ENCODE data around the gene CAMKMT. TPM values are rescaled to one million over a fixed set of nuclear protein-coding genes. Genes with fewer than 3 reads are reported as not detected.

Gene CAMKMT
- total RNA-seq, 2 experiments from 2014 or later: 25.7 to 27.4 TPM

GRCh38 chr2:44731505-44731904, 369.8 kb downstream of the CAMKMT start:
- Histone ChIP-seq H3K4me3 (ENCODE audit: low read depth, low read length, poor library complexity, severe bottlenecking) (no peak overlapping the region), H3K36me3 (ENCODE audit: insufficient read depth, low read length) (no peaks in the 10 kb centered on the region), H3K79me2 (ENCODE audit: insufficient read depth, low read depth, low read length) (no peaks in the 10 kb centered on the region), H3K4me2 (ENCODE audit: low read length) (no peak overlapping the region), H3K4me1 (ENCODE audit: insufficient read depth, low read length, poor library complexity, severe bottlenecking) (no peaks in the 10 kb centered on the region), H2AFZ (ENCODE audit: low read length) (no peak overlapping the region), H4K20me1 (ENCODE audit: insufficient read depth, low read length) (no peaks in the 10 kb centered on the region), H3K27ac (ENCODE audit: low read depth, low read length, poor library complexity, severe bottlenecking) (no peak overlapping the region), H3K9me2 (ENCODE audit: insufficient read depth, low read length) (no peaks in the 10 kb centered on the region), H3K9me3 (ENCODE audit: low read length) (peaks cover 5% of the 10 kb centered on the region; the same call in 1 of the 2 replicates)
- POLR2A ChIA-PET: no interaction called here
- no TSS peak for BruUV-seq (replicated peaks)
- CTCF ChIA-PET (ENCODE audit: unreplicated experiment): no interaction called here
- no peak for TF ChIP-seq CTCF (conservative IDR thresholded peaks at IDR 0.05; ENCODE audit: low read length)
- no peak for TF ChIP-seq EZH2phosphoT487 (IDR thresholded peaks at IDR 0.05; ENCODE audit: borderline replicate concordance, low read depth, low read length)
- no peak for DNase-seq (ENCODE audit: low spot score)
- intact Hi-C loops (cut with micrococcal nuclease; ENCODE audit: unreplicated experiment): no loop called here

DNA sequence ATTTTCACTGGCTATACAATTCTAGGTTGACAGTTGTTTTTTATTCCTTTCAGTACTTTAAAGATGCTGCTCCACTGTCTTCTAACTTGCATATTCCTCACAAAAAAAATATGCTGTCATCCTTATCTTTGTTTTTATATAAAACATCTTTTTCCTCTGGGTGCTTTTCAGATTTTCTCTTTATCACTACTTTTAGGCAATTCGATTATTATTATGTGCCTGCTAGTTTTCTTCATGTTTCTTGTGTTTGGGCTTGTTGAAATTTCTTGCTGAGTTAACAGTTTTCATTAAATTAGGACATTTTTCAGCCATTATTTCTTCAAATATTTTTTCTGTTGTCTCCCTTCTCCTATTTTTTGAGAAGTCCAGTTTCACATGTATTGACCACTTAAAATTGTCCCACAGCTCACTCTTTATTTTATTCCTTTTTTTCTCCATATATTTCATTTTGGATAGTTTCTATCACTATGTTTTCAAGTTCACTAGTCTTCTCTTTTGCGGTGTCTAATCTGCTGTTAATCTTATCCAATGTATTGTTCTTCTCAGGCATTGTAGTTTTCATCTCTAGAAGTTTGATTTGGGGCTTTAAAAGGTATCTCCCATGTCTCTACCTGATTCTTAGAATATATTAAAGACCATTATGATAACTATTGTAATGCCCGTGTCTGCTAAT, 374.7 kb downstream of the CAMKMT start:
- DNase-seq (ENCODE audit: low spot score): no peak
- intact Hi-C loops (cut with micrococcal nuclease; ENCODE audit: unreplicated experiment): no loop called here
- CTCF ChIA-PET (ENCODE audit: unreplicated experiment): no interaction called here
- H2AFZ ChIP-seq (ENCODE audit: low read length): no peak overlapping the region
- no peaks in the 10 kb centered on the region for H4K20me1 ChIP-seq (ENCODE audit: insufficient read depth, low read length)
- no peaks in the 10 kb centered on the region for H3K36me3 ChIP-seq (ENCODE audit: insufficient read depth, low read length)
- H3K9me2 ChIP-seq (ENCODE audit: insufficient read depth, low read length): no peaks in the 10 kb centered on the region
- no peak overlapping the region for H3K4me3 ChIP-seq (ENCODE audit: low read depth, low read length, poor library complexity, severe bottlenecking)
- POLR2A ChIA-PET: interaction anchor here (0.7 kb wide), 1 partner anchor 20 kb away, joined by 3 read pairs; no protein-coding TSS in a partner anchor
- no peak overlapping the region for H3K27ac ChIP-seq (ENCODE audit: low read depth, low read length, poor library complexity, severe bottlenecking)
- no peak for TF ChIP-seq CTCF (conservative IDR thresholded peaks at IDR 0.05; ENCODE audit: low read length)
- TF ChIP-seq EZH2phosphoT487 (IDR thresholded peaks at IDR 0.05; ENCODE audit: borderline replicate concordance, low read depth, low read length): no peak
- H3K4me2 ChIP-seq (ENCODE audit: low read length): no peak overlapping the region
- peaks cover 15% of the 10 kb centered on the region; the same call in 1 of the 2 replicates for H3K9me3 ChIP-seq (ENCODE audit: low read length)
- no peaks in the 10 kb centered on the region for H3K79me2 ChIP-seq (ENCODE audit: insufficient read depth, low read depth, low read length)
- no TSS peak for BruUV-seq (replicated peaks)
- H3K4me1 ChIP-seq (ENCODE audit: insufficient read depth, low read length, poor library complexity, severe bottlenecking): no peaks in the 10 kb centered on the region

DNA sequence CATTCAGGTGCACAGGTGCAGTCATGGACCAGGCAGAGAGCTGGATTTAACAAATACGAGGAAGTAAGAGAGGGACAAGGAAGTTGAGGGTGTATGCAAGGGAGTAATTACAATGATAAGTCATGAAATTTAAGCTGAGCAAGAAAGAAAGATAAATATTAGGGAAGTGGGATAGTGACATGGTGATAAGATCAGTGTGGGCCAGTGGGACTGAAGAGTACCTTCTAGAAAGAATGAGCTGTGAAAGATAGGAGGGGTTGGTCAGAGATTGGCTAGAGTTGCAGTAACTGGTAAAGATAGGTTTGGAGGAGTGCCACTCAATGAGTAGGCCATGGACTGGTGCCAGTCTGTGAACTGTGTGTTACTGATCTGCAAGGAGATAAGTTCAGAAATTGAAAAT, 378.9 kb downstream of the CAMKMT start:
- ChIA-PET POLR2A (no interaction called here), CTCF (ENCODE audit: unreplicated experiment) (no interaction called here)
- BruUV-seq (replicated peaks): no TSS peak
- DNase-seq (ENCODE audit: low spot score): no peak
- Histone ChIP-seq H3K4me2 (ENCODE audit: low read length) (no peak overlapping the region), H3K27ac (ENCODE audit: low read depth, low read length, poor library complexity, severe bottlenecking) (no peak overlapping the region), H2AFZ (ENCODE audit: low read length) (no peak overlapping the region), H3K4me1 (ENCODE audit: insufficient read depth, low read length, poor library complexity, severe bottlenecking) (no peaks in the 10 kb centered on the region), H3K36me3 (ENCODE audit: insufficient read depth, low read length) (no peaks in the 10 kb centered on the region), H3K9me2 (ENCODE audit: insufficient read depth, low read length) (no peaks in the 10 kb centered on the region), H3K9me3 (ENCODE audit: low read length) (peaks cover 15% of the 10 kb centered on the region; the same call in 1 of the 2 replicates), H3K79me2 (ENCODE audit: insufficient read depth, low read depth, low read length) (no peaks in the 10 kb centered on the region), H3K4me3 (ENCODE audit: low read depth, low read length, poor library complexity, severe bottlenecking) (no peak overlapping the region), H4K20me1 (ENCODE audit: insufficient read depth, low read length) (no peaks in the 10 kb centered on the region)
- intact Hi-C loops (cut with micrococcal nuclease; ENCODE audit: unreplicated experiment): no loop called here
- TF ChIP-seq EZH2phosphoT487 (IDR thresholded peaks at IDR 0.05; ENCODE audit: borderline replicate concordance, low read depth, low read length) (no peak), CTCF (conservative IDR thresholded peaks at IDR 0.05; ENCODE audit: low read length) (no peak)
